Sigmoid colon (tissue), 4 donors: ENCODE results near the gene ADAMTSL1.

Experiments used
- POLR2AphosphoS5 ChIP-seq, 4 donors: sonication (generic); formaldehyde crosslinking; IDR thresholded peaks; one replicate each; pipeline ENCODE4 v1.6.1; 2017; ENCODE audit warnings: antibody characterized with exemption in 4 of 4
- TF ChIP-seq, protein P1 (sequence below), 4 experiments: fragments of 450-650 bp in 3 of 4; fragments of 200-600 bp in 1 of 4; IDR thresholded peaks; one replicate each; pipeline ENCODE4 v1.5.1; 2016 to 2019; ENCODE audit warnings: antibody characterized with exemption in 4 of 4, mild to moderate bottlenecking in 3 of 4, moderate library complexity in 2 of 4

DNA sequence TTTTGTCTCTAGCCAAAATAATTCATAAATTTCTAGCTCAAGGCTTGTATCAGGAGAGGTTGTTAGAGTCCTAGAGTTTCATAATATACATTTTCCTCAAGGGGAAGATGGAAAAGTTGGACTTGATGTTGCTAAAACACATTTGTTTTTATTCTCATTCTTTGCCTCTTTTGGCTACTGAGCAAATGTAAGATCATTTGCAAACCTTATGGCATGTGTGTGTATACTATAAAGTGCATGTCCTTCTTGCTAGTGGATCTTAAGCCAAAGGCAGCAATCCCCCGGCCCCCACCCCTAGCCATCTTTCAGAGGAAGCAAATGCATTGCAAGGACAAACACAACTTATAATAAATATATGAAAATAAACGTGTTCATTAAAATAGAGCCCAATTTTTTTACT, 43.0 kb downstream of the ADAMTSL1 start:
- TF ChIP-seq, protein P1, sequence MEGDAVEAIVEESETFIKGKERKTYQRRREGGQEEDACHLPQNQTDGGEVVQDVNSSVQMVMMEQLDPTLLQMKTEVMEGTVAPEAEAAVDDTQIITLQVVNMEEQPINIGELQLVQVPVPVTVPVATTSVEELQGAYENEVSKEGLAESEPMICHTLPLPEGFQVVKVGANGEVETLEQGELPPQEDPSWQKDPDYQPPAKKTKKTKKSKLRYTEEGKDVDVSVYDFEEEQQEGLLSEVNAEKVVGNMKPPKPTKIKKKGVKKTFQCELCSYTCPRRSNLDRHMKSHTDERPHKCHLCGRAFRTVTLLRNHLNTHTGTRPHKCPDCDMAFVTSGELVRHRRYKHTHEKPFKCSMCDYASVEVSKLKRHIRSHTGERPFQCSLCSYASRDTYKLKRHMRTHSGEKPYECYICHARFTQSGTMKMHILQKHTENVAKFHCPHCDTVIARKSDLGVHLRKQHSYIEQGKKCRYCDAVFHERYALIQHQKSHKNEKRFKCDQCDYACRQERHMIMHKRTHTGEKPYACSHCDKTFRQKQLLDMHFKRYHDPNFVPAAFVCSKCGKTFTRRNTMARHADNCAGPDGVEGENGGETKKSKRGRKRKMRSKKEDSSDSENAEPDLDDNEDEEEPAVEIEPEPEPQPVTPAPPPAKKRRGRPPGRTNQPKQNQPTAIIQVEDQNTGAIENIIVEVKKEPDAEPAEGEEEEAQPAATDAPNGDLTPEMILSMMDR (IDR thresholded peaks at IDR 0.05) = no peak
- no peak for TF ChIP-seq POLR2AphosphoS5 (IDR thresholded peaks at IDR 0.05)
